Muscle layer of colon (tissue), 2 donors: Measurements from ENCODE around the gene NLGN2.

Experiments used
- H3K27ac ChIP-seq: one replicate; pipeline ENCODE4 v1.7.0; 2013; ENCODE audit warnings: low read depth, mild to moderate bottlenecking, low read length, moderate library complexity
- H3K27me3 ChIP-seq, 2 donors: one replicate each; pipeline ENCODE4 v1.7.0; 2013; ENCODE audit warnings: low read length in 2 of 2, mild to moderate bottlenecking in 2 of 2; ENCODE audit not compliant: insufficient read depth in 2 of 2, control insufficient read depth in 1 of 2
- H3K36me3 ChIP-seq: one replicate; pipeline ENCODE4 v1.7.0; 2013; ENCODE audit warnings: mild to moderate bottlenecking, low read length; ENCODE audit not compliant: insufficient read depth
- H3K4me1 ChIP-seq: one replicate; pipeline ENCODE4 v1.7.0; 2013; ENCODE audit warnings: mild to moderate bottlenecking, low read length; ENCODE audit not compliant: insufficient read depth
- H3K4me3 ChIP-seq, 2 donors: one replicate each; pipeline ENCODE4 v1.7.0; 2013; ENCODE audit warnings: low read length in 2 of 2, low read depth in 1 of 2, mild to moderate bottlenecking in 1 of 2, moderate library complexity in 1 of 2
- H3K9ac ChIP-seq: one replicate; pipeline ENCODE4 v1.7.0; 2013; ENCODE audit warnings: low read length
- H3K9me3 ChIP-seq: one replicate; pipeline ENCODE4 v1.7.0; 2013; ENCODE audit warnings: mild to moderate bottlenecking, low read length
- donor health status: abdominal sarcoma.
- donor health status: Adenocarcinoma of cecum.

The NLGN2 gene

DNA sequence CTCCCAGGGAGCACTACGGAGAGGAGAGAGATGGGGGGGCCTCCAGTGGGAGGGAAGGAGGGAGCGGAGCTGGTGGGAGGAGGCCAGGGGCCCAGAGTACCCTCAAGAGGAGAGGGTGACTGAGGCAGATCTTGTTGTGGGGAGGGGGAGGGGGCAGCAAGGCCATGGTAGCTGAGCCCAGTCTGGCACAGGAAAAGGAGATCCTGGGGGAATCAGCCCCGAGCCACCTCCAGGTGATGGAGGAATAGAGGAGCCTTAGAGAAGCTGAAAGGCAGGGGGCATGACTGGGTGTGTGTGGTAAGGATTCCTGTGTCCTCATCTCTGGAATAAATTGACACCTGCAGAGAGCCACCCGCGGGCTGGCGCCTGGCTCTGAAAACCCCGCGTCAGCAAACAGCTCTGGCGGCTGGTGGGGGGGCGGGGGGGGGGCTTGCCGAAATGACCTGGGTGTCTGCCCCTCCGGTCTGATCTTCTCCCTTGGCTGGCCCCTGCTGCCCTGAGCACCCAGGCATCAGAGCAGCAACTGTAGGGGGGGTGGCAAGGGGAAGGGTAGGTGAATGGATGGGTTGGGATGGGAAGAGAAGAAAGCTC lies 1.3 kb upstream of the NLGN2 start:
- H3K36me3 ChIP-seq = no peaks in the 10 kb centered on the region
- H3K4me3 ChIP-seq = peak overlapping the region in 1 of 2 donors; percentile 71
- H3K27ac ChIP-seq = peak overlapping the region; percentile 45
- H3K9me3 ChIP-seq = no peaks in the 10 kb centered on the region
- peak overlapping the region; percentile 57 for H3K9ac ChIP-seq
- H3K27me3 ChIP-seq = no peaks in the 10 kb centered on the region
- peaks cover 15% of the 10 kb centered on the region for H3K4me1 ChIP-seq

DNA sequence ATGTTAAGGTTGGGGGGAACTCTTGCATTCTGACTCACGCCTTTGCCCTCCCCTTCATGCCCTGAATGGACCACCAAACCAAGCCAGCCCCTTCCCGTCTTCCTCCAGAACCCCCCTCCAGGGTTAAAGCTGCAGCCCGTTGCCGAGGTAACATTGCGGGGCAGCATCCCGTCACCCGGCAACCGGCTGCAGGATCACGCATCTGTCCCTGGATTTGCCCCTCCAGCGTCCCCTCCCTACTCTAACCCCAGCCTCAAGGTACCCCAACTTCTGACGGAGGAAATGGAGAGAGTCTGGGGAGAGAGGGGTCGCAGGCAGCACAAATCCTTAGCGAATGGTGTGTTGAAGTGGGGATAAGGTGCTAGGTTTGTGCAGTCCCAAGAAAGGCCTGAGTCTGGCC lies 563 bp upstream of the NLGN2 start:
- Histone ChIP-seq H3K36me3 (no peaks in the 10 kb centered on the region), H3K27me3 (no peaks in the 10 kb centered on the region), H3K9ac (no peak overlapping the region)

GRCh38 chr17:7408252-7408727 lies 645 bp downstream of the NLGN2 start:
- Histone ChIP-seq H3K4me3 (no peak overlapping the region), H3K9me3 (no peaks in the 10 kb centered on the region), H3K4me1 (peaks cover 8% of the 10 kb centered on the region), H3K36me3 (no peaks in the 10 kb centered on the region), H3K27ac (no peak overlapping the region), H3K27me3 (no peaks in the 10 kb centered on the region), H3K9ac (no peak overlapping the region)

More for the DNA sequence above, 563 bp upstream of the NLGN2 start:
- Histone ChIP-seq H3K4me1 (peaks cover 15% of the 10 kb centered on the region), H3K4me3 (no peak overlapping the region), H3K9me3 (no peaks in the 10 kb centered on the region), H3K27ac (no peak overlapping the region)

DNA sequence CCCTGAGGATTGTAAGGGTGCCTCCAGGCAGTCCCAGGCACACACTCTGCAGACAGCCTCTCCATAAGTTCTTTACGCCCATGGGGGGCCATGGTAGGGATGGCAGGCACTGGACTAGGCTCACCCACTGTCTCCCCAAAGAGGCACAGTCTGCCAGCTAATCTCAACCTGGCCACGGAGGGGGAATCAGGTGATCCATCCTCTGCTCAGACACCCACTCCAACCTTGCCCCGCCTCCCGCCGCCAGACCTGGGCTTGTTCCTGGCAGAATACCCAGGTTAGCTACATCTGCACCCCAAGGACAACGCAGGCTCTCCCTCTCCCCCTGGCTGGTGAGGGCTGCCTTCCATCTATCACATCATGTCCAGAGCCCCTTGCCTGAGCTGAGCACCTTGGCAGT lies 1.2 kb downstream of the NLGN2 start:
- no peaks in the 10 kb centered on the region for H3K36me3 ChIP-seq
- H3K27me3 ChIP-seq = no peaks in the 10 kb centered on the region
- no peak overlapping the region for H3K9ac ChIP-seq
- peaks cover 8% of the 10 kb centered on the region for H3K4me1 ChIP-seq
- no peaks in the 10 kb centered on the region for H3K9me3 ChIP-seq
- H3K27ac ChIP-seq = no peak overlapping the region
- H3K4me3 ChIP-seq = no peak overlapping the region

DNA sequence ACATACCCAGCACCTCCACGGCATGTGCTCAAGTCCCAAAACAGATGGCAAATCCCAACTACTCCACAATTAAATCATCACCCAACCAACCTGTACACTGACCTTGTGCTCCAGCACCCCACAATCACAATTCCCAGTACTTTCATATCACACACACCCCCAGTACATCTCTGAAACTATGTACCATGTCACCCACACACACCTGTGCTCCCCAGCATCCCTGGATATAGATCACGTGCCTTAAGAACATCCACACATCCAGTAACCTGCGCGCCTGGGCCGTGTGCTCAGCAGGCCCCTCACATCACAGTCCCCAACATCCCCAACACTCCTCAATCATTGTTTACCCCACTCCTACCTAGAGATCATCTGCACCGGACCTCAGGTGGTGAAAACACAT lies 2.1 kb downstream of the NLGN2 start:
- H3K9ac ChIP-seq = no peak overlapping the region
- H3K4me3 ChIP-seq = no peak overlapping the region
- peaks cover 8% of the 10 kb centered on the region for H3K4me1 ChIP-seq
- H3K27me3 ChIP-seq = no peaks in the 10 kb centered on the region
- H3K36me3 ChIP-seq = no peaks in the 10 kb centered on the region
- H3K9me3 ChIP-seq = no peaks in the 10 kb centered on the region
- H3K27ac ChIP-seq = no peak overlapping the region

- Histone ChIP-seq H3K27me3 (no peaks in the 10 kb centered on the region), H3K36me3 (no peaks in the 10 kb centered on the region), H3K4me1 (peaks cover 4% of the 10 kb centered on the region), H3K9ac (no peak overlapping the region), H3K4me3 (no peak overlapping the region), H3K27ac (no peak overlapping the region), H3K9me3 (no peaks in the 10 kb centered on the region)
Observed at GRCh38 chr17:7410634-7411426, 3.2 kb downstream of the NLGN2 start.

GRCh38 chr17:7411427-7411750 lies 3.7 kb downstream of the NLGN2 start:
- H3K36me3 ChIP-seq = peaks cover 3% of the 10 kb centered on the region
- H3K27ac ChIP-seq = no peak overlapping the region
- H3K4me1 ChIP-seq = no peaks in the 10 kb centered on the region
- H3K9me3 ChIP-seq = no peaks in the 10 kb centered on the region
- no peak overlapping the region for H3K9ac ChIP-seq
- H3K27me3 ChIP-seq = no peaks in the 10 kb centered on the region
- H3K4me3 ChIP-seq = no peak overlapping the region

DNA sequence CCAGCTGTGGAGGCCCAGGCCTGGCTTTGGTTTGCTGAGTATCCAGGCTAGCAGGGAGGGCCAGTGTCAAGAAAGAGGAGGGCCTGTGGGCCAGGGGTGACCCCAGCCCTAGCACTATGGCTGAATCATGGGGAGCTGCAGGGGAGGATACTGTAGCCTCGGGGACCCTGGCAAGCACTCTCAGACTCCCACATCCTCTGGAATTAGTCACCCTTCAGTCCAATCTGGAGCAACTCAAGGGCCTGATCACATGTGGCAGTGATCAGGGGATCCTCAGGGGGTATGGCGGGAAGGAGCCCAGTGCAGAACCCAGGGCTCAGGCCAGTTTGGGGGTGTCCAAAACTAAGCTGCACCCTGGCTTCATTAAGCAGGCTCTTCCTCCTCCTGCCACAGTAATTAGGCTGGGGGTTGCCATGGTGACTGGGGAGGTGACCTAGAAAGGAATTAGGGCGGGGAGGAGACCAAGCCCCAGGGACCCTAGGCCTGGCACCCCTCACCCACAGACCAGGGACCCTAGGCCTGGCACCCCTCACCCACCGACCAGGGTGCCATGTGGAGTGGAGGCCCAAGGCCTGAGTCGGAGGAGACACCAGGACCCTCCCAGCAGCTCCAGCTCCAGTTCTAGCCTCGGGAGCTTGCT lies 5.8 kb downstream of the NLGN2 start:
- Histone ChIP-seq H3K27me3 (no peaks in the 10 kb centered on the region), H3K9me3 (no peaks in the 10 kb centered on the region), H3K36me3 (peaks cover 8% of the 10 kb centered on the region), H3K9ac (no peak overlapping the region), H3K27ac (no peak overlapping the region), H3K4me1 (no peaks in the 10 kb centered on the region), H3K4me3 (no peak overlapping the region)

DNA sequence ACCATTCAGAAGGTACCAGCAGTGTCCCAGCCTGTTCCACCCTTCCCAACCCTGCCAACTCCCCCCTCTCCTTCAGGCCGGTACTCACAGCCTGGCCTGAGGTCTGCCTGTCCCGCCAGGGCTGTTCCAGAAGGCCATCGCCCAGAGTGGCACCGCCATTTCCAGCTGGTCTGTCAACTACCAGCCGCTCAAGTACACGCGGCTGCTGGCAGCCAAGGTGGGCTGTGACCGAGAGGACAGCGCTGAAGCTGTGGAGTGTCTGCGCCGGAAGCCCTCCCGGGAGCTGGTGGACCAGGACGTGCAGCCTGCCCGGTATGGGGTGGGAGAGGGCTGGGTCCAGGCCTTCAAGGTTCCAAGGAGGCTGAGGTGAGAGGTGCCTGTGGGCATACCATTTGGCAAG lies 7.2 kb downstream of the NLGN2 start:
- H3K9ac ChIP-seq = no peak overlapping the region
- H3K27ac ChIP-seq = no peak overlapping the region
- no peaks in the 10 kb centered on the region for H3K9me3 ChIP-seq
- H3K4me3 ChIP-seq = no peak overlapping the region
- peaks cover 0 to 3% of the 10 kb centered on the region in 2 donors for H3K27me3 ChIP-seq
- no peaks in the 10 kb centered on the region for H3K4me1 ChIP-seq
- H3K36me3 ChIP-seq = peaks cover 8% of the 10 kb centered on the region

- Histone ChIP-seq H3K9ac (no peak overlapping the region), H3K27ac (no peak overlapping the region), H3K4me3 (no peak overlapping the region), H3K27me3 (peaks cover 0 to 7% of the 10 kb centered on the region in 2 donors), H3K36me3 (peaks cover 8% of the 10 kb centered on the region), H3K4me1 (no peaks in the 10 kb centered on the region), H3K9me3 (no peaks in the 10 kb centered on the region)
Observed at GRCh38 chr17:7415784-7416183, 8.1 kb downstream of the NLGN2 start.

DNA sequence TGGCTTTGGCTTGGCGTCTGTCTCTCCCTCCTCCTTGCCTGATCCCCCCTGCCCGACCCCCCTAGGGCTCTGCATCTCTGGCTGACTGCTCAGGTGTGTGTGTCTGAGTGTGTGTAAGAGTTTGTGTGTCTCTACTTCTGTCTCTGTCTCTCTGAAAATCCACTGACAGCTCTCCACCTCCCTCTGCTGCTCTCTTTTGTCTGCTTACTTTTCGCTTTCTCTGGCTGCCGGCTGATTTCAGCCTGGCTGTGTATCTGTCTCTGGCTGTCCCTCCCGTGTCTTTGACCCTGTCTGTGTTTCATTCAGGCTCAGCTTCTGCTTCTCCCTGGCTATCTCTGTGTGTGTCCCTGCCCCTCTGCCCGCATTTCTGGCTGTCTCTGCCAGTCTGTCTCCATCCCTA lies 8.7 kb downstream of the NLGN2 start:
- peaks cover 0 to 7% of the 10 kb centered on the region in 2 donors for H3K27me3 ChIP-seq
- no peak overlapping the region for H3K9ac ChIP-seq
- H3K4me3 ChIP-seq = no peak overlapping the region
- no peak overlapping the region for H3K27ac ChIP-seq
- no peaks in the 10 kb centered on the region for H3K9me3 ChIP-seq
- H3K36me3 ChIP-seq = peaks cover 8% of the 10 kb centered on the region
- no peaks in the 10 kb centered on the region for H3K4me1 ChIP-seq
